Upper lobe of left lung (tissue), 6 donors: ENCODE data around the gene CGRRF1. TPM values are rescaled to one million over a fixed set of nuclear protein-coding genes. Genes with fewer than 3 reads are reported as not detected.

Experiments used
- ATAC-seq, 2 donors: fragments of 200-7000 bp; cut with Tn5 transposase; one replicate each; pipeline ENCODE4 v1.9.1; 2022; ENCODE audit warnings: mild to moderate bottlenecking in 2 of 2, moderate library complexity in 2 of 2; ENCODE audit not compliant: low FRiP score in 2 of 2
- DNase-seq, 2 donors: peaks; one replicate each; pipeline ENCODE4 v3.0.0-alpha.2; 2019 to 2020
- H3K27ac ChIP-seq, 4 donors: fragments of 200-600 bp; sonication (generic); one replicate each; pipeline ENCODE4 v1.5.1; 2016 to 2019
- H3K27me3 ChIP-seq, 4 donors: fragments of 200-600 bp; sonication (generic); one replicate each; pipeline ENCODE4 v1.5.1; 2017 to 2019
- H3K36me3 ChIP-seq, 4 donors: fragments of 200-600 bp; sonication (generic); one replicate each; pipeline ENCODE4 v1.5.1; 2016 to 2019
- H3K4me1 ChIP-seq, 4 donors: fragments of 200-600 bp; sonication (generic); one replicate each; pipeline ENCODE4 v1.5.1; 2018 to 2019
- H3K4me3 ChIP-seq, 4 donors: fragments of 200-600 bp; sonication (generic); one replicate each; pipeline ENCODE4 v1.5.1; 2017 to 2019; ENCODE audit warnings: mild to moderate bottlenecking in 2 of 4, moderate library complexity in 1 of 4
- H3K9me3 ChIP-seq, 4 donors: fragments of 200-600 bp; sonication (generic); one replicate each; pipeline ENCODE4 v1.5.1; 2018 to 2019
- EP300 ChIP-seq, 4 donors: sonication (generic); formaldehyde crosslinking; IDR thresholded peaks; one replicate each; pipeline ENCODE4 v1.5.1; 2017; ENCODE audit warnings: antibody characterized with exemption in 4 of 4, control low read depth in 2 of 4
- POLR2A ChIP-seq, 4 donors: fragments of 450-650 bp; IDR thresholded peaks; one replicate each; pipeline ENCODE4 v1.5.1; 2016 to 2017; ENCODE audit warnings: antibody characterized with exemption in 4 of 4, mild to moderate bottlenecking in 2 of 4
- POLR2AphosphoS5 ChIP-seq, 2 donors: sonication (generic); formaldehyde crosslinking; IDR thresholded peaks; one replicate each; pipeline ENCODE4 v1.5.1; 2017; ENCODE audit warnings: antibody characterized with exemption in 2 of 2
- WGBS, 2 donors: methylation state at CpG; one replicate each; pipeline ENCODE4 v1.1.5; 2017 to 2018; 5-methylcytosine and 5-hydroxymethylcytosine counted together
- total RNA-seq, 6 donors: library from RNA; depleted of rRNA in 4 of 6; stranded (reverse); fragments of >200 nt in 4 of 6; gene quantifications; one replicate each; pipeline versions ENCODE4 v1.1.0 to v1.2.1, GENCODE V29; 2016 to 2021
- TF ChIP-seq, protein P1 (sequence below), 6 experiments: fragments of 450-650 bp in 4 of 6; fragments of 200-600 bp in 2 of 6; sonication (generic) in 2 of 6; IDR thresholded peaks; one replicate each; pipeline ENCODE4 v1.5.1; 2016 to 2019; ENCODE audit warnings: antibody characterized with exemption in 6 of 6
- donor health status: DM: no; HTN: no; CAD: no; lungs with moderate emphysema.
- donor health status: DM: no; HTN: yes; CAD: no; lungs with severe emphysema.

Gene CGRRF1
- total RNA-seq, 6 donors from 2014 or later, result 2.1 to 24.0 (median 16.7) TPM

DNA sequence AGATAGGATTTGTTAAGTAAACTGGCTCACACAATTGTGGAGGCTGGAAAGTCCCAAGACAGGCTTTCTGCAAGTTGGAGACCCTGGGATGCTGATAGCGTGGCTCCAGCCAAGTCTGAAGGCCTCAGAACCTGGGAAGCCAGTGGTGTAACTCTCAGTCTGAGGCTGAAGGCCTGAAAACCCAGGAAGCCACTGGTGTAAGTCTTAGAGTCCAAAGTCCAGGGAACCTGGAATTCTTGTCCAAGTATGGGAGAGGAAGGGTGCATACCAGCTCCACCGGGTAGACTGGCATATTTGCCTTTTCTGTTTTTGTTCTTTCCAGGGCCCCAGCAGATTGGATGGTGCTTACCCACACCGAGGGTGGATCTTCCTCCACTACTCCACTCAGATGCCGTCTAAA, 39.0 kb upstream of the CGRRF1 start:
- ATAC-seq (no peak), DNase-seq (no peak)
- H3K36me3 ChIP-seq, result peaks cover 0 to 3% (median 0%) of the 10 kb centered on the region in 4 donors
- 94 to 99% methylated on average over 4 of the region's 4 CpGs for WGBS, 2 donors
- H3K27me3 ChIP-seq, result no peaks in the 10 kb centered on the region
- TF ChIP-seq POLR2AphosphoS5 (IDR thresholded peaks at IDR 0.05) (no peak), EP300 (IDR thresholded peaks at IDR 0.05) (no peak), POLR2A (IDR thresholded peaks at IDR 0.05) (no peak)
- TF ChIP-seq, protein P1, sequence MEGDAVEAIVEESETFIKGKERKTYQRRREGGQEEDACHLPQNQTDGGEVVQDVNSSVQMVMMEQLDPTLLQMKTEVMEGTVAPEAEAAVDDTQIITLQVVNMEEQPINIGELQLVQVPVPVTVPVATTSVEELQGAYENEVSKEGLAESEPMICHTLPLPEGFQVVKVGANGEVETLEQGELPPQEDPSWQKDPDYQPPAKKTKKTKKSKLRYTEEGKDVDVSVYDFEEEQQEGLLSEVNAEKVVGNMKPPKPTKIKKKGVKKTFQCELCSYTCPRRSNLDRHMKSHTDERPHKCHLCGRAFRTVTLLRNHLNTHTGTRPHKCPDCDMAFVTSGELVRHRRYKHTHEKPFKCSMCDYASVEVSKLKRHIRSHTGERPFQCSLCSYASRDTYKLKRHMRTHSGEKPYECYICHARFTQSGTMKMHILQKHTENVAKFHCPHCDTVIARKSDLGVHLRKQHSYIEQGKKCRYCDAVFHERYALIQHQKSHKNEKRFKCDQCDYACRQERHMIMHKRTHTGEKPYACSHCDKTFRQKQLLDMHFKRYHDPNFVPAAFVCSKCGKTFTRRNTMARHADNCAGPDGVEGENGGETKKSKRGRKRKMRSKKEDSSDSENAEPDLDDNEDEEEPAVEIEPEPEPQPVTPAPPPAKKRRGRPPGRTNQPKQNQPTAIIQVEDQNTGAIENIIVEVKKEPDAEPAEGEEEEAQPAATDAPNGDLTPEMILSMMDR (IDR thresholded peaks at IDR 0.05), result no peak
- H3K4me3 ChIP-seq, result no peak overlapping the region
- peaks cover 0 to 6% (median 1%) of the 10 kb centered on the region in 4 donors for H3K9me3 ChIP-seq
- H3K4me1 ChIP-seq, result no peaks in the 10 kb centered on the region
- H3K27ac ChIP-seq, result no peak overlapping the region

DNA sequence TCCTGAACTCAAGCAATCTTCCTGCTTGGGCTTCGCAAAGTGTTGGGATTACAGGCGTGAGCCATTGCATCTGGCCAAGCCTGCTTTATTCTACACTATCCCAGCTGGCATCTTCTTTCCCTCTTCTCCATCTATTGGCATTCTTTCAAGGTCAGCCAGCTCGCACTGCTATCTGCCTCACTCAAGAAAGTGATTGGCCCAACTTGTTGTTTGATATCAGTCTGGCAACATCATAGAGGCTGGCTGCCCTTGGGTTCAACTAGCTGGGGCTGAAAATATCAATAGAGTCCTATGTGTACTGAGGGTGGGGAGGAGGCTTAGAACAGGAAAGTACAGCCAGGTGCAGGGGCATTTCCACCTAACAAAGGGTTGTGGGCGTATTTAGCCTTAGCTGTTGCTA, 38.1 kb upstream of the CGRRF1 start:
- 85 to 90% methylated on average over 4 of the region's 4 CpGs for WGBS, 2 donors
- H3K4me1 ChIP-seq, result no peaks in the 10 kb centered on the region
- peaks cover 0 to 6% (median 1%) of the 10 kb centered on the region in 4 donors for H3K9me3 ChIP-seq
- H3K36me3 ChIP-seq, result peaks cover 0 to 10% (median 0%) of the 10 kb centered on the region in 4 donors
- H3K4me3 ChIP-seq, result no peak overlapping the region
- ATAC-seq, result no peak
- no peak for DNase-seq
- TF ChIP-seq POLR2A (IDR thresholded peaks at IDR 0.05), result no peak
- H3K27ac ChIP-seq, result no peak overlapping the region
- H3K27me3 ChIP-seq, result no peaks in the 10 kb centered on the region

DNA sequence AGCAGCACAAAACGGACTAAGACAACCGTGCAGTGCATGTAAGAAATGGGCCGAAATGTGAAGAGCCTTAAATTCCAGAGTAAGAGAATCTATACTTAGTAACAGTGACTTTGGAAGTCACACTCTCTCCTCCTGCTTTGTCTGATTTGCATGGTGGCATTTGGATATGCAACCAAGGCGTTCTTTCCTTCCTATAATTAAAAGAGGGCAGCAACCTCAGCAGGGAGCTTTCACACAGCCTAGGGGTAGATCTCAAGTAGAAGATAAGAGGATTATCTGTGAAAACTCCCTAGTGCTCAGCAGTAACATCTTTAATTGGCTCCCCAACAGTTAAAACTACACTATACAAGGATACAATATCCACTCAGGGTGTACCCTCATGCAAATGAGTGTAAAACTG, 37.4 kb upstream of the CGRRF1 start:
- no peak for TF ChIP-seq EP300 (IDR thresholded peaks at IDR 0.05)
- TF ChIP-seq POLR2AphosphoS5 (IDR thresholded peaks at IDR 0.05), result no peak
- TF ChIP-seq, protein P1 (IDR thresholded peaks at IDR 0.05), result no peak
- no peak for TF ChIP-seq POLR2A (IDR thresholded peaks at IDR 0.05)
- no peak overlapping the region for H3K4me3 ChIP-seq
- no peaks in the 10 kb centered on the region for H3K27me3 ChIP-seq
- peaks cover 0 to 3% (median 1%) of the 10 kb centered on the region in 4 donors for H3K9me3 ChIP-seq
- H3K27ac ChIP-seq, result no peak overlapping the region
- 93 to 96% methylated on average over 4 of the region's 4 CpGs for WGBS, 2 donors
- no peak for ATAC-seq
- H3K4me1 ChIP-seq, result no peaks in the 10 kb centered on the region
- DNase-seq, result no peak
- peaks cover 0 to 11% (median 0%) of the 10 kb centered on the region in 4 donors for H3K36me3 ChIP-seq

DNA sequence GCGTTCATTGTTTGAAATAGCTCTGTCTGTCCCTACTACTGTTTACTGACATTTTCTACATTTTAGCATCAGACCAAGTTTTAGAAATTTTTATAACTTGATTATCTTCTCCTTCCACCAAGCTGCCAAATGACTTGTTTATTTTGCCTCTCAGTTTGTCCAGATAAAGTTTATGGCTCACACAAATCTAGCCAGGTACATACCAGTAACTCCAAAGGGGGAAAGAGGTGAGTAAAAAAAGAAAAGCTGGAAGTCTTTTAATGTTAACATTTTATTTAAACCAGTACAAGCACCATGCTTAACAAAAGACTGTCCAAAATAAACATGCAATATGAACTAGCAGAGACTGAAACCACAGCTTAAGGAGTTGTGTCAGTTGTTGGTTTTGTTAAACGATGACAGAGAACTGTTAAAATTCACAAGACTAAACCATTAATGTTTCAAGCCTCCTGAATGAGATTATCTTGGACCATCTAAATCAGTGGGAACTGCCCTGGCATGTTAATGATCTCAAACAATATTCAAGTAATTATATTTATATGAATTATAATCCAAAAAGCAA, 35.4 kb upstream of the CGRRF1 start:
- H3K4me1 ChIP-seq, result no peaks in the 10 kb centered on the region
- no peaks in the 10 kb centered on the region for H3K27me3 ChIP-seq
- H3K36me3 ChIP-seq, result peaks cover 0 to 27% (median 0%) of the 10 kb centered on the region in 4 donors
- no peak overlapping the region for H3K4me3 ChIP-seq
- DNase-seq, result no peak
- no peak for ATAC-seq
- H3K9me3 ChIP-seq, result no peaks in the 10 kb centered on the region
- TF ChIP-seq EP300 (IDR thresholded peaks at IDR 0.05) (no peak), POLR2A (IDR thresholded peaks at IDR 0.05) (no peak), POLR2AphosphoS5 (IDR thresholded peaks at IDR 0.05) (no peak)
- TF ChIP-seq, protein P1 (IDR thresholded peaks at IDR 0.05), result no peak
- 78 to 82% methylated on average over 2 of the region's 2 CpGs for WGBS, 2 donors
- no peak overlapping the region for H3K27ac ChIP-seq

DNA sequence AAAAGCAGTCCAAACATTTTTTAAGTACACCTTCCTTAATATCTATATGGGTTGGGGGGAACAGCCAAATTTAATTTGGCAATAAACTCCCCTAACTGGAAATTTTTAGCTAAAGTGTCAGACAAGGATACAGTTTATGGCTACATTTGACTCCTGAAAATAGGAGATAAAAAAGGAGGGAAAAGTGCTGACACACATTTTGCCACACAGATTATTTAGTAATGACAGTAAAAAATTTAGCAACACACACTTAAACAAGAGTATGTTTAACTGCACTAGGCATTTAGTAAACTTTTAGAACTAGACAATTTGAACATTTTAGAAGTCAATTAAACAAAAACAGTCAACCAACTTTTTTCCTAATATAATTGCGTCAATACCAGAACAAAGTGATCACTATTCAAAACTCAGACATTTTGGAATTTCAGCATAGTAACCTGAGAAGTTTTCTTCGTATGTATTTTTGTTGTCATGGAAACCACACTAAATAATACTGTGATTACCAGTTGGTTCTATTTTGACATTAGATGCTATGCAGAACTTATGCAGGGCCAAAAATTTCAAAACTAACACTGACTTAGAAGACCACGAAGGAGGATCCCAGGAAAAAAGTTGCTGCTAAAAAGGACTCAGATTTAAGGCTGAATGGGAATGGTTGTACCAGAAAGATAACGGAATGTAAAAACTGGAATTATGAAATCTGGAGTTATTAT, 34.4 kb upstream of the CGRRF1 start:
- no peaks in the 10 kb centered on the region for H3K9me3 ChIP-seq
- DNase-seq, result no peak
- H3K27me3 ChIP-seq, result no peaks in the 10 kb centered on the region
- 71 to 73% methylated on average over 4 of the region's 4 CpGs for WGBS, 2 donors
- no peak for ATAC-seq
- no peaks in the 10 kb centered on the region for H3K4me1 ChIP-seq
- peaks cover 0 to 30% (median 0%) of the 10 kb centered on the region in 4 donors for H3K36me3 ChIP-seq
- TF ChIP-seq EP300 (IDR thresholded peaks at IDR 0.05) (no peak), POLR2AphosphoS5 (IDR thresholded peaks at IDR 0.05) (no peak), POLR2A (IDR thresholded peaks at IDR 0.05) (no peak)
- TF ChIP-seq, protein P1 (IDR thresholded peaks at IDR 0.05), result no peak
- H3K27ac ChIP-seq, result no peak overlapping the region
- H3K4me3 ChIP-seq, result no peak overlapping the region
